Spinal cord (tissue), 10 donors: Measurements from ENCODE around the gene VAV2. TPM values are rescaled to one million over a fixed set of nuclear protein-coding genes. Genes with fewer than 3 reads are reported as not detected.

Experiments
- DNase-seq, 6 donors: peaks; one replicate each; pipeline versions ENCODE4 v3.0.0 to v3.0.0-alpha.2; 2013 to 2015; ENCODE audit warnings: low spot score in 6 of 6, low read depth in 4 of 6
- H3K27ac ChIP-seq: one replicate; pipeline ENCODE4 v1.5.1; 2013; ENCODE audit warnings: low read depth, low read length, control low read depth
- H3K27me3 ChIP-seq: one replicate; pipeline ENCODE4 v1.6.1; 2013; ENCODE audit warnings: low read length; ENCODE audit not compliant: control insufficient read depth, insufficient read depth
- H3K36me3 ChIP-seq: one replicate; pipeline ENCODE4 v1.6.1; 2013; ENCODE audit warnings: low read length; ENCODE audit not compliant: control insufficient read depth, insufficient read depth
- H3K4me1 ChIP-seq: one replicate; pipeline ENCODE4 v1.6.1; 2013; ENCODE audit warnings: low read length; ENCODE audit not compliant: control insufficient read depth, insufficient read depth
- H3K4me3 ChIP-seq: one replicate; pipeline ENCODE4 v1.5.1; 2013; ENCODE audit warnings: low read depth, low read length, control low read depth
- H3K9me3 ChIP-seq: one replicate; pipeline ENCODE4 v1.6.1; 2013; ENCODE audit warnings: low read length; ENCODE audit not compliant: control insufficient read depth, insufficient read depth
- WGBS: methylation state at CpG from one replicate; pipeline ENCODE4 v1.1.5; 2013; ENCODE audit warnings: missing lambda C conversion rate; ENCODE audit not compliant: insufficient coverage; 5-methylcytosine and 5-hydroxymethylcytosine counted together
- polyA plus RNA-seq, 2 donors: library from polyadenylated mRNA; unstranded; fragments of 120-200 nt; gene quantifications; one replicate each; pipeline ENCODE4 v1.2.1, GENCODE V29; 2013; ENCODE audit not compliant: insufficient read length in 2 of 2
- total RNA-seq, 2 donors: library from RNA; depleted of rRNA in 1 of 2; stranded (reverse); fragments of 120-200 nt in 1 of 2; fragments of >200 nt in 1 of 2; gene quantifications; one replicate each; pipeline versions ENCODE4 v1.2.3 to v1.2.4, GENCODE V29; 2013 to 2014
- donor health status: healthy.

Gene VAV2
- total and polyA plus RNA-seq, 4 donors: 18.4 to 48.3 (median 33.1) TPM

DNA sequence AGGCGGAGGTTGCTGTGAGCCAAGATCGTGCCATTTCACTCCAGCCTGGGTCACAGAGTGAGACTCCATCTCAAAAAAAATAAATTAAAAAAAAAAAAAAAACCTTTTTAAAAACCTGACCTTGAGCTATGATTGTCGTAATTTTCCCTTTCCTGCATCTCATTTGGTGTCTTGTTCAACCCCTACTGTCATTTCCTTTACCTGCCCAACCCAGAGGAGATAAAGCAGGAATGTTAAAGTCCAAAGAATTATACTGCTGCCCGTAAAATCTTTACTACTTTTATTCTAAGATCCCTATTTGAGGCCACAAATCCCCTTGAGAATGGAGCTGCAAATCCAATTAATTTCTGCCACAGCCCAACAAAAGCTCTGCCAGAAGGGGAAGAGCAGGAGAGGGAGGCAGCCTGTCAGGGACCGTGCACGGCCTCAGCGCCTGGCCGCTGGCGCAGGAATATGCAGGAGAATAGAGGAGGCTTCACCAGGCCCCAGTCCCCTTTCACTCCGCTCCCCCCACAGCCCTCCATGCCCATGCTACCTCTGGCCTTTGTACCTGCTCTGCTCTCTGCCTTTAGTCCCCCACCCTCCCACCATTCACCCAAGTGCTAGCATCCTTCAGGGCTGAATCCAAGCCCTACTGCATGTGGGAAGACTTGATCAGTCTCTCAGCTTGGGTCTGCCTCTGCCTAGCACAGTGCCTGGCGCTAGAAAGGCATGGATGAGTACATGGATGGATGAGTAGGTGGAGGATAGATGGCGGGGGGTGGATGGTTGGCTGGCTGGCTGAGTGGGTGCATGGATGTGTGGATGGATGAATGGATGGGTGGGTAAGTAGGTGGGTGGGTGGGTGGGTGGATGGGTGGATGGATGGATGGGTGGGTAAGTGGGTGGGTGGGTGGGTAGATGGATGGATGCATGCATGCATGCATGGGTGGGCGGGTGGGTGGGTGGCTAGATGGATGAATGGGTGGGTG lies 154.2 kb downstream of the VAV2 start:
- Histone ChIP-seq H3K4me3 (no peak overlapping the region), H3K9me3 (no peaks in the 10 kb centered on the region), H3K4me1 (peaks cover 71% of the 10 kb centered on the region), H3K36me3 (peaks cover 27% of the 10 kb centered on the region), H3K27ac (no peak overlapping the region), H3K27me3 (no peaks in the 10 kb centered on the region)
- DNase-seq: peak in 1 of 6 donors; percentile 66
- 53% methylated on average over 6 of the region's 13 CpGs for whole genome bisulfite sequencing

DNA sequence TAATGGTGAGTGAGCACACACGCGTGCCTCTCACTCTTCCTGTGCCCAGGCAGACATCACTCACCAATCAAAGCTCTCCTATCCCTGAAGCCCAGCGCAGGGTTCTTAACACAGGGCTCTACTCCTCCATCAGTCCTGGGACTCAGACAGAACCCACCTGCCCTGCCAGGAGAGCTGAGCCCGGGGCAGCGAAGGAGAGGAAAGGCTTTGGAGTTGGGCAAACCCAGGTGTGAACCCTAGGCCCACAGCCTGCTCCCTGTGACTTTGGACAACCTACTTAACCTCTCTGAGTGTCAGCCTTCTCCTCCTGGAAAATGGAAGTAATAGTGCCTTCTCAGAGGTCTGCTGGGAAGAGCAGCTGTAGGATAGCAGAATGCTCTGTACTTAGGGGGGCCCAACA lies 155.3 kb downstream of the VAV2 start:
- DNase-seq: no peak
- peaks cover 34% of the 10 kb centered on the region for H3K36me3 ChIP-seq
- peaks cover 63% of the 10 kb centered on the region for H3K4me1 ChIP-seq
- H3K4me3 ChIP-seq: no peak overlapping the region
- H3K27ac ChIP-seq: no peak overlapping the region
- 76% methylated on average over 2 of the region's 5 CpGs for WGBS
- H3K27me3 ChIP-seq: no peaks in the 10 kb centered on the region
- no peaks in the 10 kb centered on the region for H3K9me3 ChIP-seq

DNA sequence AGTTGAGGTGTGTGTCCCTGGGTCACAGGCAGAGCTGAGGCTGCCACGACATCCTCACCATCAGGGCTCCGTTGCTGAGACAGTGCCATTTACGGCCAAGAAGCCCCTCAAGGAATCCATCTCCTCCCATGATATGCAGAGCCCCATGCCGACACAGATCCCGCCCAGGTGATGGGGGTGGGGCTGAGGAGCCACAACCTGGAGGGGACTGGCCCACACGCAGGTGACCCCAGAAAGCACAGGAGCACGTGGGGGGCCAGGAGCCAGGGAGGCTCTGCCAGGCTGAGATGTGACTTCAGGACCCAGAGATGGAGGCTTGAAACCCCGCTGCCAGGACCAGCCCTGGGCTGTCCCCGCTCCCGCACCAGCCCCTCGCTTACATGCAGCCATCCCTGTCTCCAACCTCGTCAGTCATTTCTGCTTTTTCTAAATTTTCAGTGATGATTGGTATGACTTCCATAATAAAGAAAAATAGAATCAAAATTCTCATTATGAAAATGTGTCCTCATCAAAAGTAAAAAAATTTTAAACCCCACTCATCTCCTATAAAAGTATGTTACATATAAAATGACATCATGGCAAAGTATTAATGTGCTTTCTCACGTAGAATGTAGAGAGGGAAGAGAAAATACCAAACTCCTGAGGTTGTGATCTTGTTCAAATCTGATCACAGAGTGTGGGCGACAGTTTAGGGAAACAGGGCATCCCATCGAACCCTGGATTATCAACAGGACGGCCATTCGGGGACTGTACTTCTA lies 155.9 kb downstream of the VAV2 start:
- H3K9me3 ChIP-seq: no peaks in the 10 kb centered on the region
- no peak for DNase-seq
- H3K36me3 ChIP-seq: peaks cover 38% of the 10 kb centered on the region
- H3K4me1 ChIP-seq: peaks cover 57% of the 10 kb centered on the region
- H3K27ac ChIP-seq: no peak overlapping the region
- H3K27me3 ChIP-seq: no peaks in the 10 kb centered on the region
- H3K4me3 ChIP-seq: no peak overlapping the region
- WGBS: 74% methylated on average over 9 of the region's 17 CpGs

DNA sequence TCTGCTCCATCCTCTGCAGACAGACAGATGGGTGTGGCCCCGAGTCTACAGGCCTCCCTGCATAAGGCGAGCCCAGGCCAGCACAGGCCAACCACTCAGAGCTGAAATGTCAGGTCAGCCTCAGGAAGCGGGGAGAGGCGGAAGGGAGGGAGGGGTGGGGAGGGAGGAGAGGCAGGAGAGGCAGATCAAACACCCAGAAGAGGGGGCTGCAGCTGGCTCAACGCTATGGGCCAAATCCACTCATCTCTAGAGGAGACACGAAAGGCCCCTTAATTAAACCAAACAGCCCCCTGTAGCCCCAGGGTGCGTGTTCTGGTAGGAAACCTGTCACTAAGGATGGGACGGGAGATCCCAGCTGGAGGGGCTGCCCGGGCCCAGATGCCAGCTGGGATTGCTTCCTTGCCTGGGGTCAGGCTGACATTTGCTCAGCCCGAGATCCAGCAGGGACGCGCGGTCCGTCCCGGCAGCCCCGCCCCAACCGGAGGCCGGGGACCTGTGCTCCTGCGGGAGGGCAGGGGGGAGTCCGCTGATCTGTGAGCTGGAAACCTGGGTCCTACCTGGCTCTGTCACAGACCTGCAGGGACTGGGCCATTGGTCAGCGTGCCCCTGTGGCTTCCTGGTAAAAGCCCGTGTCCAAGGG lies 156.7 kb downstream of the VAV2 start:
- Histone ChIP-seq H3K9me3 (no peaks in the 10 kb centered on the region), H3K27me3 (no peaks in the 10 kb centered on the region), H3K4me3 (no peak overlapping the region), H3K27ac (no peak overlapping the region), H3K36me3 (peaks cover 38% of the 10 kb centered on the region), H3K4me1 (peaks cover 49% of the 10 kb centered on the region)
- no peak for DNase-seq
- 55% methylated on average over 17 of the region's 22 CpGs for WGBS

DNA sequence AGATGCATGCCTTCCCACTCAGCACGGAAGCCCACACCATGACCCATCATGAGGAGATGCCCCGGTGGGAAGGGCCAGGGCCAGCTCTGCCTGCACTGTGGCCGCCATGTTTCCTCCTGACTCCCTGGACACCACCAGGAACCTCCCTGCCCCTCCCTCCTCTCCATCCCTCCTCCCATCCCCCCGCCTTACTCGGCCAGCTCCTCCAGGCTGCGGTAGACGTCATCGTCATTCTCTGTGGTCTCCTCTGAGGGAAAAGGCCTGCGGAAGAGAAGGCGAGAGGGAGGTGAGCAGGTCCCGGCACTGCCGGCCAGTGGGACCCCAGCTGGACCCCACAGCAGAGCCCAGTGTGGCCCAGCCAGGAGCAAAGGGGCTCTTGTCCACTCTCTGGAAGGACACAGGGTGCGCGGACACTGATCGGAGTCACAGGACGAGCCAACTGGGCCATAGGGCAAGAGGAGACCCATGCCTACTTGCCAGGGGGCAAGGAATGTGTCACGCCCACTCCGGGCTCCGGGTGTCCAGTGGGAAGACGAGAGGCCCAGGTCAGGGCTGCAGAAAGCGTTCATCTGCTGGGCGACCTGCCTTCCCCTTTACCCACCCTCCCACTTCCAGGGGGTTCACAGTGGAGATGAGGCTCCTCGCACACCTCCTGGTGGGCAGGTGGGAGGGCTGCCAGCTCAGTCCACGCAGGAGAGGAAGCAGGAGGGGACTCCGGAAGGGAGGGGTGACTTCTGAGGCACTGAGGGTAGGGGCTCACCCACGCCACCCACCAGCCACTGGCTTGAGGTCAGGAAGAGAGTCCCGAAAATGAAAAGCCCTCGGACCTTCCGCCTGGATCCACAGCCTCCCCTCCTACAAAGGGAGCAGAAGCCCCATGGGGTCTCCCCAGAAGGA lies 157.8 kb downstream of the VAV2 start:
- Histone ChIP-seq H3K27ac (no peak overlapping the region), H3K27me3 (no peaks in the 10 kb centered on the region), H3K4me3 (no peak overlapping the region), H3K9me3 (no peaks in the 10 kb centered on the region), H3K36me3 (peaks cover 38% of the 10 kb centered on the region), H3K4me1 (peaks cover 41% of the 10 kb centered on the region)
- 83% methylated on average over 20 of the region's 29 CpGs for WGBS
- DNase-seq: no peak

DNA sequence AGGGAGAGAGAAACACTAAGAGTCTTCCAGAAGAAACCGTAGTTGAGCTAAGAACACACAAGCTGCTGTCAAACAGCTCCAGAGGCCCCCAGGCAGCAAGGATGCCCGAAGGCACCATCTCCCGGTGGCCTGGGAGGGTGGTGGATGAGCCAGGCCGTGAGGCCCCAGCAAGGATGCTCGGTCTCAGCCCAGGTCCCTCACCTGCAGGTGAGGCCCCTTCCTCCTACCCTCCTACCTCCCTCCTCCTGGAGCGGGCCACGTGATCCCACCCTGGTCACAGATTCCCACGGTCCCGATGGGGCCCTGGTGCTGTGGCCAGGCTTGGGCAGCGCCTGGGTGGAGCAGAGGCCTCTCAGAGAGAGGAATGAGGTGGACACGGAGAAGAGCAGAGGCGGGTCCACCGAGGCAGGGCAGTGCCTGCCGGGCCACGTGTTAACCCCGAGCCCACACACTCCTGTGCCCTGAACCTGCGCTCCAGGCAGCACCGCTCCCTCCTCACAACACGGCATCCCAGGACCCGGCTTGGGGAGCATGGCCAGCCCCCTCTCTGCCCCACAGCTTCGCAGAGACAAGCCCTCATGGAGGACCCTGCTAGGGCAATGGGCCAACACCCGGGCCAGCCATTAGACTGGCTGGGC lies 158.6 kb downstream of the VAV2 start:
- no peaks in the 10 kb centered on the region for H3K27me3 ChIP-seq
- no peaks in the 10 kb centered on the region for H3K9me3 ChIP-seq
- 91% methylated on average over 18 of the region's 22 CpGs for WGBS
- H3K27ac ChIP-seq: no peak overlapping the region
- peaks cover 42% of the 10 kb centered on the region for H3K36me3 ChIP-seq
- no peak overlapping the region for H3K4me3 ChIP-seq
- no peak for DNase-seq
- H3K4me1 ChIP-seq: peaks cover 41% of the 10 kb centered on the region

DNA sequence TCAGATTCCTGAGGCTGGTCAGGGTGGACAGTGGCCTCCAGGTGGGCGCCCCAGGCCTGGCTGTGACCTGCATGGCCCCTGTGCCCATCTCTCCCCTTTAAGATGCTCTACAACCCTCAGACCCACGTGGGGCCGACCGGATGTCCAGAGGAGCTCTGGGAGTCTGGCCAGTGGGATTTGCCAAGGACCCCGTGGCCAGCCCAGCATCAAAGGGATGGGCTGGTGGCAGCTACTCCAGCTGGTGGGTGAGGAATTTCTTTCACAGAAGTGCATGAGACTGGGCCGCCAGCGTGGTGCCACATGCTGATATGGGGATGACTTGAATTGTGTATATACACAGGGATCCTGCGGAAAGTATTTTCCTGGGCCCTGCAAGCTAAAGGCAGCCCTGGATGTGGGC lies 159.2 kb downstream of the VAV2 start:
- Histone ChIP-seq H3K9me3 (no peaks in the 10 kb centered on the region), H3K4me3 (no peak overlapping the region), H3K27ac (no peak overlapping the region), H3K4me1 (peaks cover 38% of the 10 kb centered on the region), H3K27me3 (no peaks in the 10 kb centered on the region), H3K36me3 (peaks cover 42% of the 10 kb centered on the region)
- peak in 2 of 6 donors; percentile 16 to 54 for DNase-seq
- 36% methylated on average over 8 of the region's 8 CpGs for WGBS

DNA sequence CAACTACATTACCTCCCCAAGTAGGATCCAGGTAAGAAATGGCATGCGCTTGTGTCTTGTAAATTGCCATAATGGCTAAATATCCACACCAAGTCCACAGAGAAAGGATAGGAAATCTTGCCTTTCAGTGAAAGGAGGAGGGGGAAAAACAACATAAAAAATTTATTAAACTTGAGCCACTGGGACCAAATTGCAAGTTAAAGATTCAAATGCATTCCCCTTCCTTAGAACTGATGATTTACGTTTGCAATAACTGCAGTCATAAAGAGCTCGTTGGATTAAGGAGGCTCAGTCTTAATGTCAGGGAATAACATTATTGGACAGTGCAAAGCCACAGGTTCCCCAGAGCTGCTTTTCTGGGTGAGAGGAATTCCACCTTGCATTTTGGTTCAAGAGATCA lies 161.4 kb downstream of the VAV2 start:
- H3K4me3 ChIP-seq: no peak overlapping the region
- peak in 1 of 6 donors; percentile 92 for DNase-seq
- H3K27me3 ChIP-seq: no peaks in the 10 kb centered on the region
- 95% methylated on average over 2 of the region's 3 CpGs for WGBS
- peaks cover 41% of the 10 kb centered on the region for H3K36me3 ChIP-seq
- H3K4me1 ChIP-seq: peaks cover 45% of the 10 kb centered on the region
- no peak overlapping the region for H3K27ac ChIP-seq
- H3K9me3 ChIP-seq: no peaks in the 10 kb centered on the region
